OCI-LY1 (cell line): ENCODE measurements around the gene KRT6A.

Experiments
- CTCF ChIP-seq: fragments of 200-600 bp; sonication (generic), shearing (Covaris generic); IDR thresholded peaks from 2 replicates; pipeline ENCODE4 v1.5.1; 2017; ENCODE audit warnings: mild to moderate bottlenecking, antibody characterized with exemption, low read length, moderate library complexity, mixed read lengths
- EZH2 ChIP-seq: fragments of 200-600 bp; sonication (generic), shearing (Covaris generic); IDR thresholded peaks from 2 replicates; pipeline ENCODE4 v1.8.0; 2017; ENCODE audit warnings: borderline replicate concordance, mixed run types, mild to moderate bottlenecking, antibody characterized with exemption, low read length, moderate library complexity, mixed read lengths

- TF ChIP-seq CTCF (no peak), EZH2 (no peak)
Observed at GRCh38 chr12:52539083-52539820, 46.2 kb upstream of the KRT6A start.
